ENCODE measurements around the gene VAT1L. TPM values are rescaled to one million over a fixed set of nuclear protein-coding genes. Genes with fewer than 3 reads are reported as not detected.
A peak's percentile ranks its signal among the peaks of the same experiment; 100 is the strongest.

VAT1L gene
- total RNA-seq, 6 experiments from 2014 or later: 0.19 to 0.64 (median 0.51) TPM; not detected in 1

GRCh38 chr16:77787452-77787851 is 912 bp upstream of the VAT1L start:
- DNase-seq (no peak), ATAC-seq (no peak)
- 46% methylated on average over 2 of the region's 2 CpGs for WGBS (ENCODE audit: insufficient coverage, low coverage, low lambda C conversion rate, missing lambda C conversion rate)
- Histone ChIP-seq H3K4me1 (peaks cover 0 to 10% (median 0%) of the 10 kb centered on the region in 4 donors), H3K27me3 (peaks cover 0 to 20% of the 10 kb centered on the region in 2 donors), H3K27ac (no peak overlapping the region), H3K9me3 (no peaks in the 10 kb centered on the region), H3K4me3 (no peak overlapping the region), H3K36me3 (no peaks in the 10 kb centered on the region)
- intact Hi-C loops (cut with DNase I): loop anchor here in 1 of 2 donors (10.0 kb wide), 2 partner anchors 103 to 177 kb away; no protein-coding TSS in a partner anchor
- TF ChIP-seq POLR2A (IDR thresholded peaks at IDR 0.05) (no peak), CTCF (IDR thresholded peaks at IDR 0.05) (no peak)

- Histone ChIP-seq H3K4me1 (peaks cover 0 to 10% (median 0%) of the 10 kb centered on the region in 4 donors), H3K27ac (no peak overlapping the region), H3K9me3 (no peaks in the 10 kb centered on the region), H3K36me3 (no peaks in the 10 kb centered on the region), H3K27me3 (peaks cover 0 to 20% of the 10 kb centered on the region in 2 donors), H3K4me3 (peak overlapping the region in 2 of 3 donors; percentile 23 to 51)
- intact Hi-C loops (cut with DNase I): loop anchor here in 1 of 2 donors (10.0 kb wide), 2 partner anchors 105 to 175 kb away; no protein-coding TSS in a partner anchor
- TF ChIP-seq CTCF (IDR thresholded peaks at IDR 0.05) (no peak), POLR2A (IDR thresholded peaks at IDR 0.05) (no peak)
- ATAC-seq: no peak
- DNase-seq: no peak
- 11% methylated on average over 15 of the region's 34 CpGs for WGBS (ENCODE audit: insufficient coverage, low coverage, low lambda C conversion rate, missing lambda C conversion rate)
These were observed 983 bp downstream of the VAT1L start for GRCh38 chr16:77789085-77790008.

- WGBS (ENCODE audit: insufficient coverage, low coverage, low lambda C conversion rate, missing lambda C conversion rate): 31% methylated on average over 4 of the region's 11 CpGs
- Histone ChIP-seq H3K36me3 (no peaks in the 10 kb centered on the region), H3K4me1 (peaks cover 0 to 10% (median 0%) of the 10 kb centered on the region in 4 donors), H3K27me3 (peaks cover 0 to 20% of the 10 kb centered on the region in 2 donors), H3K9me3 (no peaks in the 10 kb centered on the region), H3K27ac (no peak overlapping the region), H3K4me3 (no peak overlapping the region)
- TF ChIP-seq CTCF (IDR thresholded peaks at IDR 0.05) (no peak), POLR2A (IDR thresholded peaks at IDR 0.05) (no peak)
- DNase-seq (no peak), ATAC-seq (no peak)
- intact Hi-C loops (cut with DNase I): no loop called here
These were observed 1.6 kb downstream of the VAT1L start for GRCh38 chr16:77790009-77790372.

- H3K27ac ChIP-seq: no peak overlapping the region
- no peaks in the 10 kb centered on the region for H3K9me3 ChIP-seq
- 45% methylated on average over 3 of the region's 3 CpGs for WGBS (ENCODE audit: insufficient coverage, low coverage, low lambda C conversion rate, missing lambda C conversion rate)
- DNase-seq (no peak), ATAC-seq (peak in 1 of 4 donors; percentile 63)
- peaks cover 0 to 20% of the 10 kb centered on the region in 2 donors for H3K27me3 ChIP-seq
- H3K4me3 ChIP-seq: no peak overlapping the region
- peaks cover 0 to 10% (median 0%) of the 10 kb centered on the region in 4 donors for H3K4me1 ChIP-seq
- H3K36me3 ChIP-seq: no peaks in the 10 kb centered on the region
- intact Hi-C loops (cut with DNase I): no loop called here
- TF ChIP-seq POLR2A (IDR thresholded peaks at IDR 0.05): no peak
- TF ChIP-seq CTCF (IDR thresholded peaks at IDR 0.05): no peak
These were observed 2.5 kb downstream of the VAT1L start for GRCh38 chr16:77790912-77791311.

Data from right lobe of liver (tissue), 6 donors.